Measurements from ENCODE around the gene TEX28. TPM values are rescaled to one million over a fixed set of nuclear protein-coding genes. Genes with fewer than 3 reads are reported as not detected.
"Not testable (repeated sequence)": the region's sequence is repeated elsewhere in the genome, so short reads cannot be mapped to it uniquely, and the experiment has no call there.

Gene TEX28
- total RNA-seq, 1 donor from 2014 or later = not detected

DNA sequence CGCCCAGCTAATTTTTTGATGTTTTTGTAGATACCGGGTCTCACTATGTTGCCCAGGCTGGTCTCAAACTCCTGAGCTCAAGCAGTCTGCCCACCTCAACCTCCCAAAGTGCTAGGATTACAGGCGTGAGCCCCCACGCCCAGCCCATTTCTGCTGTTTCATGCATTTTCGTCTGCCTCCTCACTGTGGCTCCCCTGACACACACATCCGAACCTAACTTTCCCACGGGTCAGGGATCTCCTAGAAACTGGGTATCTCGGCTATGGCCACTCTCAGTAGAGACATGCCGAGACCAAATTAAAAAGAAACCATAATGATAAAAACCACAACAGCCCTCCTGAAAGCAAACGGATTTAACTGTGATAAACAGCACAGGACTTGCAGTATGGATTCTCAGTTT, 46.8 kb downstream of the TEX28 start:
- H3K9me3 Mint-ChIP-seq; H3K27ac Mint-ChIP-seq; H3K4me1 Mint-ChIP-seq; H3K4me3 Mint-ChIP-seq; H3K27me3 Mint-ChIP-seq; H3K36me3 Mint-ChIP-seq (ENCODE audit: low read depth); intact Hi-C loops (cut with micrococcal nuclease); POLR2A ChIA-PET; DNase-seq; CTCF ChIA-PET; ATAC-seq (ENCODE audit: low read depth): not testable (repeated sequence)

DNA sequence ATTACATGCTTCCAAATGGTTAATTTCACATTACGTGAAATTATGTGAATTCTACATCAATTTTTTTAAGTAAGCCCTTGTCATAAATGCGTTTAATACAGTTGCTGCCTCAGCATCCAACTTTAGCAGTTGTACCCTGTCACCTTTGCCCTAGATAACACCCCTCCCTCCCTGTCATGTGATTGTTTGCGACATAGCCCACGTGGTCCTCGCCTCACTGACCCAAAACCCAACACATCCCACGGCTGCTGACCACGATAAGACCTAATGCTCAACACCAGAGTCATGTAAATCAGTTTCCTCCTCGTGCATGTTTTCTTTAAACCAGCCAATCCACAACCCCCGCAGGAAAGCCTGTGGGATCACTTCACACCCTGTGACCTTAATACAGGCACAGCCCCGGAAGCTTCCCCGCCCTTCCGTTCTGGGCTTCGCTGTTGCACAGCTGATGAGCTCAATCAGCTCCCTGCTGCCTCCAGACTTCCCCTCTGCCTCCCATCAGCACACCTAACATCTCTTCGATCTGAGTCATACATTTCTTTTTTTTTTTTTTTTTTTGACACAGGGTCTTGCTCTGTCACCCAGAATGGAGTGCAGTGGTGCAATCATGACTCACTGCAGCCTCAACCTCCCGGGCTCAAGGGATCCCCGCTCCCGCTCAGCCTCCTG, 47.4 kb downstream of the TEX28 start:
- ATAC-seq (ENCODE audit: low read depth) = peak; percentile 93
- H3K27ac Mint-ChIP-seq; DNase-seq; H3K4me3 Mint-ChIP-seq; H3K27me3 Mint-ChIP-seq; CTCF ChIA-PET; H3K36me3 Mint-ChIP-seq (ENCODE audit: low read depth); POLR2A ChIA-PET; intact Hi-C loops (cut with micrococcal nuclease); H3K4me1 Mint-ChIP-seq; H3K9me3 Mint-ChIP-seq: not testable (repeated sequence)

DNA sequence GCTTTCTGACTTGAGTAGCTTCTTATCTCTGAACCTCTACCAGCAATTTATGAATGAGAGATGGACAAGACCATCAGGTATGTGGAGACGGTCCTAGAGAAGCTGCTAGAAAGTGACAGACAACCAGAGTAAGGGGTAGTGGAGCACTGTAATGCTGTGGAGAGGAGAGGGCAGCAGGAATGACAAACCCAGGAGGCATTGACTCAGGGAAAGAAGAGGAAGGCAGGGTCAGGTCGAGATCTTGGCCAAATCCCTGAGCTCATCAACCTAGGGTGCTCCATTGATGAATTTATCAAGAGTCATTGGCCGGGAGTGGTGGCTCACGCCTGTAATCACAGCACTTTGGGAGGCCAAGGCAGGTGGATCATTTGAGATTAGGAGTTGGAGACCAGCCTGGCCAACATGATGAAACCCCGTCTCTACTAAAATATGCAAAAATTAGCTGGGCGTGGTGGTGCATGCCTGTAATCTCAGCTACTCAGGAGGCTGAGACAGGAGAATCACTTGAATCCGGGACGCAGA, 54.9 kb downstream of the TEX28 start:
- H3K4me3 Mint-ChIP-seq; ATAC-seq (ENCODE audit: low read depth); H3K27me3 Mint-ChIP-seq; CTCF ChIA-PET; DNase-seq; intact Hi-C loops (cut with micrococcal nuclease); H3K36me3 Mint-ChIP-seq (ENCODE audit: low read depth); H3K9me3 Mint-ChIP-seq; H3K4me1 Mint-ChIP-seq; POLR2A ChIA-PET; H3K27ac Mint-ChIP-seq: not testable (repeated sequence)

DNA sequence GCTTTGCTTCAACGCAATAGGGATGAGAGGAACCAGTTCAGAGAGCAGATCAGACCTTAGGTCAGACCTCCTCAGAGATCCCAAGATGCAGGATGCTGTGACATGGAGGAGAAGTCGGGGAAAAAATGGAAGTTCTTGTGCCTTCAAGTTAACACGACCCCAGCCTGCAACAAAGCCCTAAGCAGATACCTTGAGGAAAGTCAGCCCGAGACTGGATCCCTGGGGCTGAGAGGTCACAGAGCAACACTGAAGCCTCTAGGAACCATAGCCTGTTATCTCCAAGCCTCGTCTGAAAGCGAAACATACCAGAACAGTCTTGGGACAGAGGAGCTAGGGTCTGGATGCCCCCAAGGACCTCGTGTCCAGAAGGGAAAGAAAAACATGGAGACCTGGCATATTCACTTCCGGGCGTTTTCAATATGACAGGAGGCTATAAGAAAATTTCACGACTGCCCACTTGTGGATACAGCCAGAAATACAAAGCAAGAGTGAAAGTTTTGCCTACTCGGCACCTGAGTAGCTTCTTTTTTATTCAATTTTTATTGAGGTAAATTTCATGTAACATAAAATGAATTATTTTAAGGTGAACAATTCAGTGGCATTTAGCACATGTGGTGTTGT, 55.9 kb downstream of the TEX28 start:
- DNase-seq; POLR2A ChIA-PET; H3K27me3 Mint-ChIP-seq; H3K9me3 Mint-ChIP-seq; CTCF ChIA-PET; H3K27ac Mint-ChIP-seq; H3K4me3 Mint-ChIP-seq; H3K4me1 Mint-ChIP-seq; H3K36me3 Mint-ChIP-seq (ENCODE audit: low read depth); ATAC-seq (ENCODE audit: low read depth); intact Hi-C loops (cut with micrococcal nuclease): not testable (repeated sequence)

DNA sequence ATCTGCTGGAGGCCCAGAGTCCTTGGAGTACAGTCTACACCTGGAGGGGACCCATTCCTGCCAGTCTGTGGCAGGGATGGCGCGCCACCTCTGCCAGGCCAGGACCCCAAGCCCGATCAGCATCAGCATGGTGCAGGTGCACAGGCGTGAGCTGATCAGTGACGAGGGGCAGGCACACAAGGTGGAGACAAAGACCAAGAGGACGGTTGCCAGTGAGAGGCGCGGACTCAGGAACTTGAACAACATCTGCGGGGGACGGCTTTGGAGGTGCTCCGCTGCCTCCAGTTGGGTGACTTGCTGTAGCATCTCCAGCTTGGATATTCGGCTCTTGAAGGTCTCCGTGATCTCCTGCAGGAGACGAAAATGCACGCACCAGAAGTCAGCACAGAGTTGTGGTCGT, 61.3 kb downstream of the TEX28 start:
- POLR2A ChIA-PET; H3K27ac Mint-ChIP-seq; ATAC-seq (ENCODE audit: low read depth); H3K36me3 Mint-ChIP-seq (ENCODE audit: low read depth); H3K4me3 Mint-ChIP-seq; DNase-seq; intact Hi-C loops (cut with micrococcal nuclease); H3K9me3 Mint-ChIP-seq; H3K4me1 Mint-ChIP-seq; H3K27me3 Mint-ChIP-seq; CTCF ChIA-PET: not testable (repeated sequence)

DNA sequence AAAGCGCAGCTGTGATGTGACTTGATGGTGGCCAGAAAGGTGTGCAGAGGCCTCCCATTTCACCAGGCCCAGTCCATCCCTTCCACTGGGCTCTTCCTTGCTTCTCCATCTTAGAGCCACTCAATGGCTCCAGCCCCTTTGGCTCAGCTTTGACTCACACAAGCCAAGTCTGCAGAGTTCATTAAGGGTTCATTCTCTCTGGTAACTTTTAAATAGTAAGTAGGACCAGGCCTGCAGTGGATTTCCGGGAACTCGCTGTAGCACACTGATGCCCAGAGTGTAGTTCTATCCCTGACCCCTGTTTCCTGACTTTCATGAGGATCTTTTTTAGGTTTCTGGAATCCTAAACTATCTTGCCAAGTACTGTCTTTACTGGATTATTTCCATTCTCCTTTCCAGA, 63.5 kb downstream of the TEX28 start:
- intact Hi-C loops (cut with micrococcal nuclease); H3K27ac Mint-ChIP-seq; DNase-seq; POLR2A ChIA-PET; H3K9me3 Mint-ChIP-seq; ATAC-seq (ENCODE audit: low read depth); H3K36me3 Mint-ChIP-seq (ENCODE audit: low read depth); H3K4me1 Mint-ChIP-seq; CTCF ChIA-PET; H3K27me3 Mint-ChIP-seq; H3K4me3 Mint-ChIP-seq: not testable (repeated sequence)

DNA sequence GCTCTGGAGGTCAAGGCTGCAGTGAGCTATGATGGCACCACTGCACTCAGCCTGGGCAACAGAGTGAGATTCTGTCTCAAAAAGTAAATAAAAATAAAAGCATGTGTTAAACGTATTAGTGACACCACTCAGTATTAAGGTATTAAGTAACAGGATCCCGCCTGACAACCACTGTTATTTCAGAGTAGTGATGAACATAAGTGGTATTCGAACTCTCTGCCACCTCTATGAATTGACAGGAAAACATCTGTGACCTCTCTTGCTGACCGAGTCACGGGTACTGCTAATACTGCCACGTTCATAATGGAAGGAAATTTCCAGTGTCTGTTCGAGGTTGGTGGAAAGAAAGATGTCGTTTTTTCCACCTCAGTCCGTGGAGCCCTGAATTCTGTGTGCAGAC, 68.2 kb downstream of the TEX28 start:
- POLR2A ChIA-PET; H3K4me1 Mint-ChIP-seq; DNase-seq; ATAC-seq (ENCODE audit: low read depth); CTCF ChIA-PET; H3K4me3 Mint-ChIP-seq; H3K9me3 Mint-ChIP-seq; H3K36me3 Mint-ChIP-seq (ENCODE audit: low read depth); H3K27me3 Mint-ChIP-seq; H3K27ac Mint-ChIP-seq; intact Hi-C loops (cut with micrococcal nuclease): not testable (repeated sequence)

DNA sequence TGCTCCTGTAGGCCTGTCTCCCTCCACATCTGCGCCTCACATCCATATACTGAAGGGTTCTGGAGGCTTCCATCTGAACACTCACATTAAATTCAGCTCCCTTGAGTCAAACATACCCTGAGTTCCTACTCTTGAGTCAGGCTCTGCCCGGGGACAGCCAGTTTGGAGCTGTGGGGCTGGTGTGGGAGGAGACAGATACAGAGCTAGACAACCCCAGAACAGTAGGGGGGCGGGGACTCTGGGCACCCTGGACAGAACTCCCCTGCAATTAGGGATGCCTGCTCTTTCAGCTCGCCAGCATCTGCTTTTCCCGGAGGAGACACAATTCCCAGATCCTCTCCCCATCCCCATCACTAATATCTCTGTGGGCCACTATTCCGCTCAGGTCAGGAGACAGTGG, 69.6 kb downstream of the TEX28 start:
- H3K4me1 Mint-ChIP-seq; intact Hi-C loops (cut with micrococcal nuclease); H3K27me3 Mint-ChIP-seq; H3K4me3 Mint-ChIP-seq; DNase-seq; H3K27ac Mint-ChIP-seq; H3K9me3 Mint-ChIP-seq; POLR2A ChIA-PET; ATAC-seq (ENCODE audit: low read depth); CTCF ChIA-PET; H3K36me3 Mint-ChIP-seq (ENCODE audit: low read depth): not testable (repeated sequence)

Other genes starting within 250 kb of the TEX28 start
- 56.8 and 69.0 TPM in 2 replicates for gene MECP2, start 197.4 kb downstream of the TEX28 start, total RNA-seq
- not detected in 2 replicates for gene OPN1LW, start 150.9 kb downstream of the TEX28 start, total RNA-seq
- gene OPN1MW, start 112.5 kb downstream of the TEX28 start, total RNA-seq = not detected in 2 replicates
- gene OPN1MW2, start 75.4 kb downstream of the TEX28 start, total RNA-seq = not detected in 2 replicates
- not detected in 2 replicates for gene OPN1MW3, start 37.5 kb downstream of the TEX28 start, total RNA-seq
- gene TKTL1, start 671 bp upstream of the TEX28 start, total RNA-seq = not detected in 2 replicates
- gene FLNA, start 79.5 kb upstream of the TEX28 start, total RNA-seq = 605 and 679 TPM in 2 replicates
- 68.4 and 70.2 TPM in 2 replicates for gene EMD, start 84.2 kb upstream of the TEX28 start, total RNA-seq
- 5,113 and 5,534 TPM in 2 replicates for gene RPL10, start 103.3 kb upstream of the TEX28 start, total RNA-seq
- 15.3 and 15.8 TPM in 2 replicates for gene DNASE1L1, start 114.1 kb upstream of the TEX28 start, total RNA-seq
- 50.5 and 66.1 TPM in 2 replicates for gene TAFAZZIN, start 116.4 kb upstream of the TEX28 start, total RNA-seq
- gene ATP6AP1, start 133.6 kb upstream of the TEX28 start, total RNA-seq = 36.6 and 38.8 TPM in 2 replicates
- gene GDI1, start 142.0 kb upstream of the TEX28 start, total RNA-seq = 112 and 127 TPM in 2 replicates
- gene FAM50A, start 149.0 kb upstream of the TEX28 start, total RNA-seq = 52.5 and 56.0 TPM in 2 replicates
- 58.9 and 69.5 TPM in 2 replicates for gene PLXNA3, start 163.2 kb upstream of the TEX28 start, total RNA-seq
- gene LAGE3, start 184.2 kb upstream of the TEX28 start, total RNA-seq = 16.6 and 18.9 TPM in 2 replicates
- 20.4 and 20.9 TPM in 2 replicates for gene UBL4A, start 191.5 kb upstream of the TEX28 start, total RNA-seq
- 13.4 and 17.1 TPM in 2 replicates for gene SLC10A3, start 195.5 kb upstream of the TEX28 start, total RNA-seq
- 30.0 and 36.1 TPM in 2 replicates for gene FAM3A, start 221.1 kb upstream of the TEX28 start, total RNA-seq